ENCODE results near the gene CS. TPM values are rescaled to one million over a fixed set of nuclear protein-coding genes. Genes with fewer than 3 reads are reported as not detected.

Gene CS
- total RNA-seq, 1 donor from 2014 or later: 779 TPM

- ATAC-seq (ENCODE audit: poor library complexity): peak; percentile 99
- intact Hi-C loops (cut with DNase I): no loop called here
- DNase-seq: peak; percentile 86
Measured at GRCh38 chr12:56258068-56258819, 41.9 kb downstream of the CS start, which contains the start of gene ANKRD52. Gene ANKRD52, minus strand, starts transcription at chr12:56258384. Its CDS starts 115 bp downstream, at chr12:56258269.

- DNase-seq: no peak
Measured at GRCh38 chr12:56257491-56258067, 42.6 kb downstream of the CS start.

GRCh38 chr12:56257071-56257470 lies 43.1 kb downstream of the CS start:
- no peak for DNase-seq
- ATAC-seq (ENCODE audit: poor library complexity): no peak
- intact Hi-C loops (cut with DNase I): no loop called here

More at GRCh38 chr12:56257491-56258067, 42.6 kb downstream of the CS start:
- intact Hi-C loops (cut with DNase I): no loop called here
- ATAC-seq (ENCODE audit: poor library complexity): peak; percentile 23

- DNase-seq: no peak
- no peak for ATAC-seq (ENCODE audit: poor library complexity)
- intact Hi-C loops (cut with DNase I): no loop called here
Measured at GRCh38 chr12:56256326-56256960, 43.7 kb downstream of the CS start.

GRCh38 chr12:56255671-56256070 lies 44.5 kb downstream of the CS start:
- no peak for ATAC-seq (ENCODE audit: poor library complexity)
- intact Hi-C loops (cut with DNase I): no loop called here
- peak; percentile 13 for DNase-seq

GRCh38 chr12:56253091-56253490 lies 47.0 kb downstream of the CS start:
- ATAC-seq (ENCODE audit: poor library complexity) (no peak), DNase-seq (peak; percentile 27)
- intact Hi-C loops (cut with DNase I): no loop called here

- intact Hi-C loops (cut with DNase I): no loop called here
- DNase-seq (no peak), ATAC-seq (ENCODE audit: poor library complexity) (no peak)
Measured at GRCh38 chr12:56252649-56253048, 47.5 kb downstream of the CS start.

- DNase-seq (no peak), ATAC-seq (ENCODE audit: poor library complexity) (no peak)
- intact Hi-C loops (cut with DNase I): no loop called here
Measured at GRCh38 chr12:56248711-56249110, 51.4 kb downstream of the CS start.

GRCh38 chr12:56247923-56248322 lies 52.2 kb downstream of the CS start:
- ATAC-seq (ENCODE audit: poor library complexity): no peak
- DNase-seq: peak; percentile 30
- intact Hi-C loops (cut with DNase I): no loop called here

GRCh38 chr12:56244494-56244893 lies 55.6 kb downstream of the CS start:
- ATAC-seq (ENCODE audit: poor library complexity) (no peak), DNase-seq (no peak)
- intact Hi-C loops (cut with DNase I): no loop called here

- intact Hi-C loops (cut with DNase I): no loop called here
- ATAC-seq (ENCODE audit: poor library complexity) (peak; percentile 48), DNase-seq (no peak)
Measured at GRCh38 chr12:56243731-56244181, 56.4 kb downstream of the CS start.

GRCh38 chr12:56242986-56243385 lies 57.1 kb downstream of the CS start:
- no peak for ATAC-seq (ENCODE audit: poor library complexity)
- DNase-seq: no peak

GRCh38 chr12:56241424-56242303 lies 58.5 kb downstream of the CS start:
- intact Hi-C loops (cut with DNase I): no loop called here

More at GRCh38 chr12:56242986-56243385, 57.1 kb downstream of the CS start:
- intact Hi-C loops (cut with DNase I): no loop called here

GRCh38 chr12:56237552-56237951 lies 62.6 kb downstream of the CS start:
- intact Hi-C loops (cut with DNase I): no loop called here
- DNase-seq (no peak), ATAC-seq (ENCODE audit: poor library complexity) (no peak)

More at GRCh38 chr12:56241424-56242303, 58.5 kb downstream of the CS start:
- no peak for ATAC-seq (ENCODE audit: poor library complexity)
- DNase-seq: no peak

GRCh38 chr12:56236985-56237384 lies 63.1 kb downstream of the CS start:
- ATAC-seq (ENCODE audit: poor library complexity) (no peak), DNase-seq (no peak)
- intact Hi-C loops (cut with DNase I): no loop called here

- ATAC-seq (ENCODE audit: poor library complexity) (no peak), DNase-seq (no peak)
- intact Hi-C loops (cut with DNase I): no loop called here
Measured at GRCh38 chr12:56236091-56236490, 64.0 kb downstream of the CS start.

- intact Hi-C loops (cut with DNase I): no loop called here
- ATAC-seq (ENCODE audit: poor library complexity): no peak
- DNase-seq: no peak
Measured at GRCh38 chr12:56234746-56235436, 65.2 kb downstream of the CS start.

GRCh38 chr12:56231184-56231582 lies 68.9 kb downstream of the CS start:
- DNase-seq (no peak), ATAC-seq (ENCODE audit: poor library complexity) (no peak)
- intact Hi-C loops (cut with DNase I): no loop called here

All from Right ventricle myocardium superior (tissue), 1 donor.